HG03439 (cell line): ENCODE data around the gene TBX19.
A peak's percentile ranks its signal among the peaks of the same experiment; 100 is the strongest.

Experiments
- ATAC-seq: cut with Tn5 transposase; IDR thresholded peaks from one replicate; pipeline ENCODE4 v1.9.1; 2021; ENCODE audit warnings: mild to moderate bottlenecking, moderate library complexity; ENCODE audit not compliant: unreplicated experiment

Gene TBX19

GRCh38 chr1:168319691-168320090, 39.0 kb downstream of the TBX19 start:
- no peak for ATAC-seq

GRCh38 chr1:168320149-168320548, 39.5 kb downstream of the TBX19 start:
- no peak for ATAC-seq

- no peak for ATAC-seq
Observed at GRCh38 chr1:168320800-168321450, 40.2 kb downstream of the TBX19 start.

GRCh38 chr1:168321945-168322344, 41.3 kb downstream of the TBX19 start:
- ATAC-seq: no peak

- no peak for ATAC-seq
Observed at GRCh38 chr1:168324745-168325425, 44.2 kb downstream of the TBX19 start.

- ATAC-seq: no peak
Observed at GRCh38 chr1:168328731-168329364, 48.2 kb downstream of the TBX19 start.

GRCh38 chr1:168330285-168330684, 49.6 kb downstream of the TBX19 start:
- ATAC-seq: no peak

- no peak for ATAC-seq
Observed at GRCh38 chr1:168331569-168331968, 50.9 kb downstream of the TBX19 start.

- no peak for ATAC-seq
Observed at GRCh38 chr1:168333562-168334276, 53.0 kb downstream of the TBX19 start.

- no peak for ATAC-seq
Observed at GRCh38 chr1:168335500-168335899, 54.8 kb downstream of the TBX19 start.

- ATAC-seq: no peak
Observed at GRCh38 chr1:168338589-168339503, 58.2 kb downstream of the TBX19 start.

- ATAC-seq: no peak
Observed at GRCh38 chr1:168340781-168341482, 60.3 kb downstream of the TBX19 start.

- no peak for ATAC-seq
Observed at GRCh38 chr1:168341483-168341975, 60.9 kb downstream of the TBX19 start.

- ATAC-seq: peak; percentile 87
Observed at GRCh38 chr1:168342572-168343280, 62.0 kb downstream of the TBX19 start.

GRCh38 chr1:168343566-168343965, 62.9 kb downstream of the TBX19 start:
- no peak for ATAC-seq

- ATAC-seq: no peak
Observed at GRCh38 chr1:168344517-168344916, 63.8 kb downstream of the TBX19 start.

GRCh38 chr1:168345939-168346338, 65.3 kb downstream of the TBX19 start:
- ATAC-seq: no peak

- ATAC-seq: no peak
Observed at GRCh38 chr1:168347630-168348029, 67.0 kb downstream of the TBX19 start.

GRCh38 chr1:168348146-168348709, 67.6 kb downstream of the TBX19 start:
- ATAC-seq: no peak
